ENCODE data around the gene MRPS6.

MRPS6 gene

GRCh38 chr21:34071683-34072082 is 1.7 kb upstream of the MRPS6 start:
- no peak for DNase-seq (ENCODE audit: low read depth, low spot score)
- in situ Hi-C loops (cut with HindIII; ENCODE audit: low sequenced_read_pairs), result no loop called here

GRCh38 chr21:34072145-34073031 is 990 bp upstream of the MRPS6 start:
- peak overlapping the region; percentile 36 for H3K4me3 ChIP-seq (ENCODE audit: low read depth, low read length)
- no peak for TF ChIP-seq CTCF (IDR thresholded peaks at IDR 0.05; ENCODE audit: low read depth, low read length)
- in situ Hi-C loops (cut with HindIII; ENCODE audit: low sequenced_read_pairs), result no loop called here
- DNase-seq (ENCODE audit: low read depth, low spot score), result no peak

More at GRCh38 chr21:34071683-34072082, 1.7 kb upstream of the MRPS6 start:
- no peak overlapping the region for H3K4me3 ChIP-seq (ENCODE audit: low read depth, low read length)
- TF ChIP-seq CTCF (IDR thresholded peaks at IDR 0.05; ENCODE audit: low read depth, low read length), result no peak

GRCh38 chr21:34073749-34074282 is 438 bp downstream of the MRPS6 start:
- in situ Hi-C loops (cut with HindIII; ENCODE audit: low sequenced_read_pairs), result no loop called here
- H3K4me3 ChIP-seq (ENCODE audit: low read depth, low read length), result peak overlapping the region; percentile 73
- no peak for TF ChIP-seq CTCF (IDR thresholded peaks at IDR 0.05; ENCODE audit: low read depth, low read length)
- DNase-seq (ENCODE audit: low read depth, low spot score), result no peak

GRCh38 chr21:34074283-34075090 is 1.1 kb downstream of the MRPS6 start:
- no peak for DNase-seq (ENCODE audit: low read depth, low spot score)
- in situ Hi-C loops (cut with HindIII; ENCODE audit: low sequenced_read_pairs), result no loop called here
- no peak for TF ChIP-seq CTCF (IDR thresholded peaks at IDR 0.05; ENCODE audit: low read depth, low read length)
- H3K4me3 ChIP-seq (ENCODE audit: low read depth, low read length), result peak overlapping the region; percentile 73

GRCh38 chr21:34075091-34075425 is 1.7 kb downstream of the MRPS6 start:
- in situ Hi-C loops (cut with HindIII; ENCODE audit: low sequenced_read_pairs), result no loop called here
- peak overlapping the region; percentile 73 for H3K4me3 ChIP-seq (ENCODE audit: low read depth, low read length)
- no peak for TF ChIP-seq CTCF (IDR thresholded peaks at IDR 0.05; ENCODE audit: low read depth, low read length)
- DNase-seq (ENCODE audit: low read depth, low spot score), result no peak

- H3K4me3 ChIP-seq (ENCODE audit: low read depth, low read length), result no peak overlapping the region
- in situ Hi-C loops (cut with HindIII; ENCODE audit: low sequenced_read_pairs), result no loop called here
- DNase-seq (ENCODE audit: low read depth, low spot score), result no peak
- no peak for TF ChIP-seq CTCF (IDR thresholded peaks at IDR 0.05; ENCODE audit: low read depth, low read length)
These were observed 2.6 kb downstream of the MRPS6 start for GRCh38 chr21:34075760-34076660.
